ENCODE measurements around the gene MSMB.

GRCh38 chr10:46019177-46019528, 26.9 kb downstream of the MSMB start:
- TF ChIP-seq POLR2AphosphoS5 (IDR thresholded peaks at IDR 0.05): no peak
- TF ChIP-seq, protein P1, sequence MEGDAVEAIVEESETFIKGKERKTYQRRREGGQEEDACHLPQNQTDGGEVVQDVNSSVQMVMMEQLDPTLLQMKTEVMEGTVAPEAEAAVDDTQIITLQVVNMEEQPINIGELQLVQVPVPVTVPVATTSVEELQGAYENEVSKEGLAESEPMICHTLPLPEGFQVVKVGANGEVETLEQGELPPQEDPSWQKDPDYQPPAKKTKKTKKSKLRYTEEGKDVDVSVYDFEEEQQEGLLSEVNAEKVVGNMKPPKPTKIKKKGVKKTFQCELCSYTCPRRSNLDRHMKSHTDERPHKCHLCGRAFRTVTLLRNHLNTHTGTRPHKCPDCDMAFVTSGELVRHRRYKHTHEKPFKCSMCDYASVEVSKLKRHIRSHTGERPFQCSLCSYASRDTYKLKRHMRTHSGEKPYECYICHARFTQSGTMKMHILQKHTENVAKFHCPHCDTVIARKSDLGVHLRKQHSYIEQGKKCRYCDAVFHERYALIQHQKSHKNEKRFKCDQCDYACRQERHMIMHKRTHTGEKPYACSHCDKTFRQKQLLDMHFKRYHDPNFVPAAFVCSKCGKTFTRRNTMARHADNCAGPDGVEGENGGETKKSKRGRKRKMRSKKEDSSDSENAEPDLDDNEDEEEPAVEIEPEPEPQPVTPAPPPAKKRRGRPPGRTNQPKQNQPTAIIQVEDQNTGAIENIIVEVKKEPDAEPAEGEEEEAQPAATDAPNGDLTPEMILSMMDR (IDR thresholded peaks at IDR 0.05): no peak
- no peak for TF ChIP-seq POLR2A (IDR thresholded peaks at IDR 0.05)

Measured in suprapubic skin (tissue), 4 donors.